ENCODE results near the gene NOX3. TPM values are rescaled to one million over a fixed set of nuclear protein-coding genes. Genes with fewer than 3 reads are reported as not detected.

NOX3 gene
- total and polyA plus RNA-seq, 8 donors: not detected

GRCh38 chr6:155424181-155424580, 31.5 kb downstream of the NOX3 start:
- DNase-seq (no peak), ATAC-seq (no peak), FAIRE-seq (no peak)
- H3K4me1 ChIP-seq: no peaks in the 10 kb centered on the region
- H3K27ac ChIP-seq: no peak overlapping the region
- 85 to 91% methylated on average over 2 of the region's 2 CpGs for whole genome bisulfite sequencing, 2 donors
- no peaks in the 10 kb centered on the region for H3K9me3 ChIP-seq
- H3K36me3 ChIP-seq: no peaks in the 10 kb centered on the region
- H3K4me3 ChIP-seq: no peak overlapping the region
- TF ChIP-seq CTCF (IDR thresholded peaks at IDR 0.05): no peak
- intact Hi-C loops (cut with DNase I): no loop called here
- H3K27me3 ChIP-seq: no peaks in the 10 kb centered on the region

GRCh38 chr6:155422635-155423034, 33.0 kb downstream of the NOX3 start:
- intact Hi-C loops (cut with DNase I): no loop called here
- WGBS, 2 donors: 71 to 86% methylated on average over 10 of the region's 10 CpGs
- no peak for FAIRE-seq

GRCh38 chr6:155420492-155420891, 35.1 kb downstream of the NOX3 start:
- Histone ChIP-seq H3K36me3 (no peaks in the 10 kb centered on the region), H3K27me3 (no peaks in the 10 kb centered on the region), H3K4me1 (no peaks in the 10 kb centered on the region), H3K4me3 (no peak overlapping the region), H3K27ac (no peak overlapping the region), H3K9me3 (no peaks in the 10 kb centered on the region)
- 76 to 86% methylated on average over 2 of the region's 2 CpGs for WGBS, 2 donors
- no peak for TF ChIP-seq CTCF (IDR thresholded peaks at IDR 0.05)
- no peak for FAIRE-seq
- no peak for ATAC-seq
- intact Hi-C loops (cut with DNase I): no loop called here
- DNase-seq: no peak

More at GRCh38 chr6:155422635-155423034, 33.0 kb downstream of the NOX3 start:
- Histone ChIP-seq H3K4me3 (no peak overlapping the region), H3K27ac (no peak overlapping the region), H3K36me3 (no peaks in the 10 kb centered on the region), H3K9me3 (no peaks in the 10 kb centered on the region), H3K4me1 (no peaks in the 10 kb centered on the region), H3K27me3 (no peaks in the 10 kb centered on the region)
- ATAC-seq: no peak
- TF ChIP-seq CTCF (IDR thresholded peaks at IDR 0.05): no peak
- DNase-seq: no peak

- ATAC-seq (no peak), DNase-seq (no peak), FAIRE-seq (no peak)
- TF ChIP-seq CTCF (IDR thresholded peaks at IDR 0.05): no peak
- H3K27ac ChIP-seq: no peak overlapping the region
- H3K36me3 ChIP-seq: no peaks in the 10 kb centered on the region
- no peak overlapping the region for H3K4me3 ChIP-seq
- intact Hi-C loops (cut with DNase I): no loop called here
- H3K27me3 ChIP-seq: no peaks in the 10 kb centered on the region
- no peaks in the 10 kb centered on the region for H3K9me3 ChIP-seq
- H3K4me1 ChIP-seq: no peaks in the 10 kb centered on the region
- 77 to 88% methylated on average over 4 of the region's 4 CpGs for WGBS, 2 donors
Observed at GRCh38 chr6:155419161-155419560, 36.5 kb downstream of the NOX3 start.

GRCh38 chr6:155418017-155418761, 37.5 kb downstream of the NOX3 start:
- Histone ChIP-seq H3K27ac (peak overlapping the region in 2 of 4 donors; percentile 18 to 20), H3K4me3 (no peak overlapping the region)
- TF ChIP-seq CTCF (IDR thresholded peaks at IDR 0.05): no peak

More at GRCh38 chr6:155418017-155418761, 37.5 kb downstream of the NOX3 start:
- Histone ChIP-seq H3K27me3 (no peaks in the 10 kb centered on the region), H3K36me3 (no peaks in the 10 kb centered on the region), H3K9me3 (no peaks in the 10 kb centered on the region), H3K4me1 (no peaks in the 10 kb centered on the region)
- intact Hi-C loops (cut with DNase I): no loop called here
- WGBS, 2 donors: 29 to 38% methylated on average over 9 of the region's 9 CpGs
- peak in 3 of 4 donors; percentile 50 to 82 (median 71) for ATAC-seq
- DNase-seq: peak in 1 of 6 donors; percentile 27
- FAIRE-seq: no peak

Data from pancreas (tissue), 10 donors.